H1 (cell line): ENCODE results near the gene GATA1. TPM values are rescaled to one million over a fixed set of nuclear protein-coding genes. Genes with fewer than 3 reads are reported as not detected.

Experiments used
- CTCF ChIA-PET: fragments of 300-600 bp; sonication (Branson Sonifier 250); formaldehyde crosslinking; loops from one replicate; lab custom pipeline; 2021; ENCODE audit not compliant: partially characterized antibody; lab: Charles Lee
- POLR2A ChIA-PET: fragments of 300-600 bp; sonication (Branson Sonifier 250); formaldehyde crosslinking; loops from one replicate; lab custom pipeline; 2021; ENCODE audit warnings: inconsistent platforms; ENCODE audit not compliant: partially characterized antibody; lab: Charles Lee
- DNase-seq, 2 experiments: peaks; one replicate each; pipeline versions ENCODE4 v3.0.0 to v3.0.0-alpha.2; 2010 to 2022; ENCODE audit warnings: low spot score in 2 of 2, low read depth in 1 of 2, mixed read lengths in 1 of 2
- FAIRE-seq: peaks from 2 replicates; lab custom pipeline; 2011; peaks lifted over from hg19 to GRCh38; lab: Jason Lieb, UNC
- H2AFZ ChIP-seq: 2 replicates; pipeline ENCODE4 v1.8.1; 2012; ENCODE audit warnings: low read length, inconsistent platforms
- H2AK5ac ChIP-seq: 2 replicates; pipeline ENCODE4 v1.6.1; 2013; ENCODE audit warnings: low read depth, low read length
- H2BK120ac ChIP-seq: replicated peaks from 2 replicates; pipeline ENCODE3; 2013; ENCODE audit warnings: low read depth, low read length, inconsistent platforms
- H2BK12ac ChIP-seq: 2 replicates; pipeline ENCODE4 v1.6.1; 2013; ENCODE audit warnings: low read depth, low read length
- H2BK15ac ChIP-seq: 2 replicates; pipeline ENCODE4 v1.6.1; 2013; ENCODE audit warnings: low read length
- H2BK20ac ChIP-seq: 2 replicates; pipeline ENCODE4 v1.6.1; 2013; ENCODE audit warnings: low read length
- H2BK5ac ChIP-seq: 2 replicates; pipeline ENCODE4 v1.6.1; 2013; ENCODE audit warnings: low read depth, low read length
- H3K14ac ChIP-seq: 2 replicates; pipeline ENCODE4 v1.6.1; 2013; ENCODE audit warnings: inconsistent platforms; ENCODE audit not compliant: insufficient read length
- H3K18ac ChIP-seq: 2 replicates; pipeline ENCODE4 v1.6.1; 2013; ENCODE audit warnings: low read length; ENCODE audit errors: extremely low read depth
- H3K23ac ChIP-seq: 2 replicates; pipeline ENCODE4 v1.6.1; 2013; ENCODE audit warnings: inconsistent platforms; ENCODE audit not compliant: insufficient read length
- H3K23me2 ChIP-seq: 2 replicates; pipeline ENCODE4 v1.6.1; 2013; ENCODE audit warnings: low read depth, low read length
- H3K27ac ChIP-seq: 2 replicates; pipeline ENCODE4 v1.6.1; 2011; ENCODE audit warnings: low read depth, low read length, inconsistent platforms
- H3K27me3 ChIP-seq, 4 experiments: replicated peaks in 1 of 4; 1 replicate in 1 of 4; 2 replicates in 3 of 4; pipeline versions ENCODE4 v1.6.1 to v1.8.1; 2011 to 2013; ENCODE audit warnings: low read length in 3 of 4, mild to moderate bottlenecking in 3 of 4, inconsistent platforms in 2 of 4, mixed read lengths in 2 of 4, moderate library complexity in 1 of 4; ENCODE audit not compliant: control insufficient read depth in 3 of 4, insufficient read depth in 3 of 4; ENCODE audit errors: extremely low read depth in 1 of 4
- H3K36me3 ChIP-seq, 4 experiments: 2 replicates each; pipeline versions ENCODE4 v1.6.1 to v1.8.1; 2011 to 2013; ENCODE audit warnings: mild to moderate bottlenecking in 4 of 4, low read length in 3 of 4, moderate library complexity in 2 of 4, control low read depth in 1 of 4, inconsistent platforms in 1 of 4; ENCODE audit not compliant: insufficient read depth in 4 of 4, control insufficient read depth in 2 of 4
- H3K4ac ChIP-seq: replicated peaks from 2 replicates; pipeline ENCODE3; 2013; ENCODE audit warnings: low read length, low read depth, mixed read lengths, inconsistent platforms; ENCODE audit not compliant: insufficient read length
- H3K4me1 ChIP-seq, 4 experiments: replicated peaks in 1 of 4; 1 replicate in 1 of 4; 2 replicates in 3 of 4; pipeline versions ENCODE4 v1.6.1 to v1.8.1; 2011 to 2013; ENCODE audit warnings: low read length in 3 of 4, inconsistent platforms in 2 of 4, mixed read lengths in 1 of 4; ENCODE audit not compliant: insufficient read depth in 4 of 4, control insufficient read depth in 3 of 4
- H3K4me2 ChIP-seq, 2 experiments: 2 replicates each; pipeline versions ENCODE4 v1.6.1 to v1.8.1; 2011 to 2013; ENCODE audit warnings: low read depth in 2 of 2, low read length in 2 of 2, control low read depth in 1 of 2, inconsistent platforms in 1 of 2, mild to moderate bottlenecking in 1 of 2; ENCODE audit not compliant: insufficient read depth in 1 of 2
- H3K4me3 ChIP-seq, 4 experiments: fragments of 200-600, 300-600 bp in 1 of 4; sonication (generic), shearing (Covaris generic), sonication (Bioruptor Twin) in 1 of 4; 2 replicates each; pipeline versions ENCODE4 v1.5.1 to v1.8.1; 2011 to 2016; ENCODE audit warnings: low read length in 4 of 4, low read depth in 3 of 4, control low read depth in 2 of 4, inconsistent platforms in 2 of 4, mild to moderate bottlenecking in 2 of 4, mixed read lengths in 1 of 4, moderate library complexity in 1 of 4; ENCODE audit not compliant: insufficient read depth in 2 of 4; ENCODE audit errors: extremely low read depth in 1 of 4
- H3K56ac ChIP-seq: replicated peaks from 2 replicates; pipeline ENCODE3; 2013; ENCODE audit warnings: low read depth, mild to moderate bottlenecking, mixed read lengths, low read length, inconsistent platforms; ENCODE audit not compliant: insufficient read length
- H3K79me1 ChIP-seq: 2 replicates; pipeline ENCODE4 v1.6.1; 2013; ENCODE audit warnings: low read depth, low read length, control low read depth
- H3K79me2 ChIP-seq, 2 experiments: 2 replicates each; pipeline versions ENCODE4 v1.6.1 to v1.8.1; 2012 to 2013; ENCODE audit warnings: low read length in 2 of 2, mild to moderate bottlenecking in 2 of 2, inconsistent platforms in 1 of 2; ENCODE audit not compliant: insufficient read depth in 2 of 2, control insufficient read depth in 1 of 2
- H3K9ac ChIP-seq, 4 experiments: replicated peaks in 1 of 4; 1 replicate in 1 of 4; 2 replicates in 3 of 4; pipeline versions ENCODE4 v1.6.1 to v1.8.1; 2011 to 2013; ENCODE audit warnings: low read depth in 3 of 4, low read length in 3 of 4, control low read depth in 2 of 4, mild to moderate bottlenecking in 2 of 4, moderate library complexity in 2 of 4, inconsistent platforms in 1 of 4; ENCODE audit errors: extremely low read depth in 1 of 4
- H3K9me3 ChIP-seq, 2 experiments: 2 replicates each; pipeline versions ENCODE4 v1.6.1 to v1.8.1; 2012 to 2013; ENCODE audit warnings: mild to moderate bottlenecking in 2 of 2, moderate library complexity in 2 of 2, control low read depth in 1 of 2, inconsistent platforms in 1 of 2, low read depth in 1 of 2, low read length in 1 of 2, mixed read lengths in 1 of 2; ENCODE audit not compliant: insufficient read depth in 2 of 2
- H4K20me1 ChIP-seq, 2 experiments: replicated peaks in 1 of 2; 2 replicates each; pipeline versions ENCODE3 to v1.8.1; 2011 to 2013; ENCODE audit warnings: inconsistent platforms in 2 of 2, low read length in 2 of 2, mild to moderate bottlenecking in 1 of 2; ENCODE audit not compliant: insufficient read depth in 2 of 2, control insufficient read depth in 1 of 2
- H4K5ac ChIP-seq: 2 replicates; pipeline ENCODE4 v1.6.1; 2013; ENCODE audit warnings: low read length, low read depth, mixed read lengths, inconsistent platforms; ENCODE audit not compliant: insufficient read length
- H4K8ac ChIP-seq: 2 replicates; pipeline ENCODE4 v1.8.0; 2013; ENCODE audit warnings: mild to moderate bottlenecking, moderate library complexity, low read length, inconsistent platforms; ENCODE audit not compliant: insufficient read depth; ENCODE audit errors: extremely low read depth
- H4K91ac ChIP-seq: replicated peaks from 2 replicates; pipeline ENCODE3; 2013; ENCODE audit warnings: low read length, mixed read lengths, inconsistent platforms; ENCODE audit not compliant: insufficient read length
- CEBPB ChIP-seq: IDR thresholded peaks from 2 replicates; pipeline ENCODE4 v1.6.1; 2012; ENCODE audit warnings: low read depth, low read length
- KDM1A ChIP-seq: fragments of 200-600, 300-600 bp; sonication (generic); IDR thresholded peaks from 2 replicates; pipeline ENCODE4 v1.7.1; 2016; ENCODE audit warnings: mild to moderate bottlenecking, low read length, borderline replicate concordance
- SUZ12 ChIP-seq: fragments of 200-600 bp; sonication (generic); IDR thresholded peaks from 2 replicates; pipeline ENCODE4 v1.6.1; 2012; ENCODE audit warnings: mild to moderate bottlenecking, inconsistent platforms, low read length, moderate library complexity, mixed read lengths
- WGBS, 2 experiments: shearing (Covaris generic) in 1 of 2; methylation state at CpG; one replicate each; pipeline versions ENCODE4 v1.1.6 to v1.1.7; 2013 to 2015; ENCODE audit warnings: low lambda C conversion rate in 2 of 2, mixed read lengths in 2 of 2, inconsistent platforms in 1 of 2, low coverage in 1 of 2, missing lambda C conversion rate in 1 of 2; ENCODE audit not compliant: insufficient replicate concordance in 2 of 2, insufficient coverage in 1 of 2, insufficient read length in 1 of 2; ENCODE audit errors: extremely low coverage in 1 of 2, missing lambda C conversion rate in 1 of 2; 5-methylcytosine and 5-hydroxymethylcytosine counted together
- polyA plus RNA-seq, 7 experiments: library from polyadenylated mRNA; depleted of rRNA in 3 of 7; stranded (reverse) in 5 of 7; unstranded in 2 of 7; fragments of >200 nt in 5 of 7; fragments of 200-250 nt in 2 of 7; gene quantifications; 1 replicate in 5 of 7; 2 replicates in 1 of 7; 4 replicates in 1 of 7; pipeline versions ENCODE4 v1.2.1 to v1.2.3, GENCODE V29; 2011 to 2013; ENCODE audit warnings: missing spikeins in 2 of 7, mixed read lengths in 2 of 7
- total RNA-seq: library from RNA; stranded (reverse); fragmentation: NEBNext Ultra II Directional; extraction: Animal tissue kit (Norgen Biotek cat#: 25700); gene quantifications from 2 replicates; pipeline ENCODE4 v1.2.1, GENCODE V29; 2021
- TF ChIP-seq, protein P1 (sequence below): IDR thresholded peaks from 2 replicates; pipeline ENCODE4 v1.6.1; 2012; ENCODE audit warnings: inconsistent platforms

GATA1 gene
- total and polyA plus RNA-seq, 2 of the 8 experiments (the other 6 are each of a cell fraction or from before 2014, with no cell fraction given), result 0.05 TPM; not detected in 1

DNA sequence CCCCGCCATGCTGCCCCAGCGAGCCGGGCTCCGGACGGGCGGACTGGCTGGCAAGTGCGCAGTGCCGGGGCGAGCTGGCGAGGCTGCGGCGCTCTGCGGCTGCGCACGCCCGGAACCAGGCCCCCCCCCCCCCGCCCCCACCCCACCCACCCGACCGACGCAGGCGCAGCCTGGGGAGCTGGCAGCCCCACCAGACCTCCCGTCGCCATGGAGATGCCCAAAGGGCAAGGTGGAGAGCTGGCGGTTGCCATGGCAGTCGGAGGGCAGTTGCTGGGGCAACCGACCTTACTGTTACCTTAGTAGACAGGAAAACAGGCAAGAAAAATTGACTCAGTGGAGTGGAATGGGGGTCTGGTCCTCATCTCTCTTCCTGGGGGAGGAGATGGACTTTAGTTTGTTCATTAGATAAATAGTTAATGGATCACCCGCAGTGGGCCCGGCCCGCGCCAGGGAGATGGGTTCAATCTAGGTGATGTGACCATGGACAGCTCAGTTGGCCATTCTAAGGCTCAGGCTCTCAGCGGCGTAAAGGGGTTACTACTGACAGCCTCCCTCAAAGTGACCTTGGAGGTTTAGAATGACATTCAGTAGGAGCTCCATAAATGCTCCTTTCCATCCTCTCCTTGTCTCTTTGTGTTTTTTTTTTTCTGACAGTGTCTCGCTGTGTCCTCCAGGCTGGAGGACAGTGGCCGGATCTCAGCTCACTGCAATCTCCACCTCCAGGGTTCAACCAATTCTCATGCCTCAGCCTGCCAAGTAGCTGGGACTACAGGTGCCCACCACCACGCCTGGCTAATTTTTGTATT lies 49.3 kb downstream of the GATA1 start, which contains the start of gene PCSK1N:
Gene PCSK1N, minus strand, starts transcription at position 87 of the 806 bp plus-strand sequence. Its CDS starts 78 bp downstream, at position 9.
- ChIA-PET POLR2A (interaction anchor here (0.8 to 1.3 kb wide), 2 partner anchors 20 to 61 kb away, joined by 3 to 4 read pairs; partner anchors contain the start of genes PQBP1 and TIMM17B), CTCF (interaction anchor here (1.6 kb wide), 1 partner anchor 9 kb away, joined by 4 read pairs; no protein-coding TSS in a partner anchor)
- no peak within 1 kb of the TSS for H2BK12ac ChIP-seq
- H3K36me3 ChIP-seq, result no peaks in the 10 kb centered on the region
- H3K56ac ChIP-seq, result no peak within 1 kb of the TSS
- H3K79me2 ChIP-seq, result no peaks in the 10 kb centered on the region
- H4K5ac ChIP-seq, result no peak within 1 kb of the TSS
- no peak within 1 kb of the TSS for H2BK15ac ChIP-seq
- no peak within 1 kb of the TSS; the same call in 1 of the 2 replicates for H2AK5ac ChIP-seq
- H3K9ac ChIP-seq, result no peak within 1 kb of the TSS
- H2BK20ac ChIP-seq, result no peak within 1 kb of the TSS
- WGBS, 2 experiments, result 80% methylated on average over 5 of the region's 35 CpGs; no CpG with 5 or more reads in 1 of the 2 experiments
- H3K4ac ChIP-seq, result no peak within 1 kb of the TSS
- no peak within 1 kb of the TSS for H2BK120ac ChIP-seq
- no peak for DNase-seq
- FAIRE-seq, result no peak
- no peak within 1 kb of the TSS for H2AFZ ChIP-seq
- no peak within 1 kb of the TSS for H4K91ac ChIP-seq
- H3K23ac ChIP-seq, result no peak within 1 kb of the TSS
- peaks cover 21 to 55% (median 44%) of the 10 kb centered on the region in 4 experiments for H3K27me3 ChIP-seq
- H4K8ac ChIP-seq, result no peak within 1 kb of the TSS; the same call in 1 of the 2 replicates
- H3K4me1 ChIP-seq, result peaks cover 0 to 8% (median 2%) of the 10 kb centered on the region in 4 experiments; a peak in 4 of 7 replicates
- peak within 1 kb of the TSS; percentile 85 to 87 for H3K4me2 ChIP-seq
- H3K23me2 ChIP-seq, result peaks cover 11% of the 10 kb centered on the region; the same call in 1 of the 2 replicates
- peak within 1 kb of the TSS; percentile 22 to 61 (median 32) for H3K4me3 ChIP-seq
- H3K79me1 ChIP-seq, result no peaks in the 10 kb centered on the region
- H3K9me3 ChIP-seq, result no peaks in the 10 kb centered on the region
- H3K27ac ChIP-seq, result no peak within 1 kb of the TSS
- H4K20me1 ChIP-seq, result peaks cover 0 to 3% of the 10 kb centered on the region in 2 experiments
- no peak within 1 kb of the TSS for H2BK5ac ChIP-seq
- no peak within 1 kb of the TSS for H3K14ac ChIP-seq
- no peak within 1 kb of the TSS for H3K18ac ChIP-seq
- no peak for TF ChIP-seq CEBPB
- TF ChIP-seq KDM1A, result no peak
- no peak for TF ChIP-seq SUZ12
- TF ChIP-seq, protein P1, sequence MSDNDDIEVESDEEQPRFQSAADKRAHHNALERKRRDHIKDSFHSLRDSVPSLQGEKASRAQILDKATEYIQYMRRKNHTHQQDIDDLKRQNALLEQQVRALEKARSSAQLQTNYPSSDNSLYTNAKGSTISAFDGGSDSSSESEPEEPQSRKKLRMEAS, result no peak
